ENCODE data around the gene STK32B. TPM values are rescaled to one million over a fixed set of nuclear protein-coding genes. Genes with fewer than 3 reads are reported as not detected.
A peak's percentile ranks its signal among the peaks of the same experiment; 100 is the strongest.

STK32B gene
- total RNA-seq, 1 donor from 2014 or later = 46.9 TPM

GRCh38 chr4:5143306-5143861 lies 92.1 kb downstream of the STK32B start:
- peaks cover 20% of the 10 kb centered on the region for H3K36me3 Mint-ChIP-seq (ENCODE audit: unreplicated experiment)
- no peak overlapping the region for H3K4me3 Mint-ChIP-seq (ENCODE audit: unreplicated experiment)
- peak; percentile 44 for DNase-seq (ENCODE audit: extremely low spot score, unreplicated experiment)
- no peak for TF ChIP-seq CTCF (IDR thresholded peaks at IDR 0.05)
- no peak overlapping the region for H3K27ac Mint-ChIP-seq (ENCODE audit: unreplicated experiment)
- H3K4me1 Mint-ChIP-seq (ENCODE audit: unreplicated experiment) = no peaks in the 10 kb centered on the region
- no peaks in the 10 kb centered on the region for H3K27me3 Mint-ChIP-seq (ENCODE audit: unreplicated experiment)
- H3K9me3 Mint-ChIP-seq (ENCODE audit: unreplicated experiment) = peaks cover 4% of the 10 kb centered on the region

GRCh38 chr4:5143940-5144339 lies 92.7 kb downstream of the STK32B start:
- no peaks in the 10 kb centered on the region for H3K27me3 Mint-ChIP-seq (ENCODE audit: unreplicated experiment)
- no peak for TF ChIP-seq CTCF (IDR thresholded peaks at IDR 0.05)
- peaks cover 20% of the 10 kb centered on the region for H3K36me3 Mint-ChIP-seq (ENCODE audit: unreplicated experiment)
- no peak overlapping the region for H3K4me3 Mint-ChIP-seq (ENCODE audit: unreplicated experiment)
- peak; percentile 68 for DNase-seq (ENCODE audit: extremely low spot score, unreplicated experiment)
- H3K4me1 Mint-ChIP-seq (ENCODE audit: unreplicated experiment) = no peaks in the 10 kb centered on the region
- H3K27ac Mint-ChIP-seq (ENCODE audit: unreplicated experiment) = no peak overlapping the region
- peaks cover 4% of the 10 kb centered on the region for H3K9me3 Mint-ChIP-seq (ENCODE audit: unreplicated experiment)

- TF ChIP-seq CTCF (IDR thresholded peaks at IDR 0.05) = no peak
- peaks cover 4% of the 10 kb centered on the region for H3K9me3 Mint-ChIP-seq (ENCODE audit: unreplicated experiment)
- H3K36me3 Mint-ChIP-seq (ENCODE audit: unreplicated experiment) = peaks cover 20% of the 10 kb centered on the region
- no peaks in the 10 kb centered on the region for H3K27me3 Mint-ChIP-seq (ENCODE audit: unreplicated experiment)
- no peaks in the 10 kb centered on the region for H3K4me1 Mint-ChIP-seq (ENCODE audit: unreplicated experiment)
- peak; percentile 11 for DNase-seq (ENCODE audit: extremely low spot score, unreplicated experiment)
- no peak overlapping the region for H3K27ac Mint-ChIP-seq (ENCODE audit: unreplicated experiment)
- H3K4me3 Mint-ChIP-seq (ENCODE audit: unreplicated experiment) = no peak overlapping the region
Observed at GRCh38 chr4:5144384-5144783, 93.1 kb downstream of the STK32B start.

- Mint-ChIP-seq H3K4me3 (ENCODE audit: unreplicated experiment) (no peak overlapping the region), H3K27ac (ENCODE audit: unreplicated experiment) (no peak overlapping the region), H3K27me3 (ENCODE audit: unreplicated experiment) (no peaks in the 10 kb centered on the region), H3K4me1 (ENCODE audit: unreplicated experiment) (no peaks in the 10 kb centered on the region), H3K36me3 (ENCODE audit: unreplicated experiment) (peaks cover 18% of the 10 kb centered on the region), H3K9me3 (ENCODE audit: unreplicated experiment) (peaks cover 4% of the 10 kb centered on the region)
- no peak for TF ChIP-seq CTCF (IDR thresholded peaks at IDR 0.05)
- peak; percentile 27 for DNase-seq (ENCODE audit: extremely low spot score, unreplicated experiment)
Observed at GRCh38 chr4:5146248-5146647, 95.0 kb downstream of the STK32B start.

- Mint-ChIP-seq H3K4me3 (ENCODE audit: unreplicated experiment) (no peak overlapping the region), H3K9me3 (ENCODE audit: unreplicated experiment) (no peaks in the 10 kb centered on the region), H3K27me3 (ENCODE audit: unreplicated experiment) (no peaks in the 10 kb centered on the region), H3K27ac (ENCODE audit: unreplicated experiment) (no peak overlapping the region), H3K36me3 (ENCODE audit: unreplicated experiment) (peaks cover under 1% of the 10 kb centered on the region), H3K4me1 (ENCODE audit: unreplicated experiment) (peaks cover 20% of the 10 kb centered on the region)
- no peak for TF ChIP-seq CTCF (IDR thresholded peaks at IDR 0.05)
- DNase-seq (ENCODE audit: extremely low spot score, unreplicated experiment) = no peak
Observed at GRCh38 chr4:5152521-5152920, 101.2 kb downstream of the STK32B start.
